Activated CD4-positive, alpha-beta T cell treated with anti-CD3 and anti-CD28 coated beads, Interleukin-2, Interleukin-6, amounts not matched to agents 100 ng/mL and 50 ng/mL, durations not matched to agents 16 hours and 8 hours (primary cell): Measurements from ENCODE around the gene ATP13A4.
A peak's percentile ranks its signal among the peaks of the same experiment; 100 is the strongest.

Source experiments
- DNase-seq: peaks from one replicate; pipeline ENCODE4 v3.0.0-alpha.2; 2020

Gene ATP13A4

GRCh38 chr3:193387596-193387995 lies 167.1 kb downstream of the ATP13A4 start:
- DNase-seq: no peak

- DNase-seq: no peak
Measured at GRCh38 chr3:193378706-193379105, 176.0 kb downstream of the ATP13A4 start, which contains the start of gene ATP13A5. ATP13A5 (minus strand) TSS chr3:193378753; CDS start chr3:193378725, 28 bp downstream.

- DNase-seq: no peak
Measured at GRCh38 chr3:193377591-193377990, 177.1 kb downstream of the ATP13A4 start.

- DNase-seq: no peak
Measured at GRCh38 chr3:193375614-193376013, 179.1 kb downstream of the ATP13A4 start.

- peak; percentile 6 for DNase-seq
Measured at GRCh38 chr3:193372783-193373182, 181.9 kb downstream of the ATP13A4 start.

GRCh38 chr3:193367868-193368267 lies 186.8 kb downstream of the ATP13A4 start:
- no peak for DNase-seq

- no peak for DNase-seq
Measured at GRCh38 chr3:193357291-193357690, 197.4 kb downstream of the ATP13A4 start.

GRCh38 chr3:193354423-193354822 lies 200.3 kb downstream of the ATP13A4 start:
- DNase-seq: no peak
